Ishikawa (cell line): ENCODE measurements around the gene METTL21A.

Experiments used
- EP300 ChIP-seq: IDR thresholded peaks from 2 replicates; pipeline ENCODE4 v1.6.1; 2012; ENCODE audit warnings: borderline replicate concordance
- NFIC ChIP-seq: IDR thresholded peaks from 2 replicates; pipeline ENCODE4 v1.6.1; 2012

- TF ChIP-seq NFIC = no peak
- no peak for TF ChIP-seq EP300
Measured at GRCh38 chr2:207601774-207602173, 23.4 kb downstream of the METTL21A start.
